AG04449 (cell line): ENCODE data around the gene TEX261.
"Not testable (repeated sequence)": the region's sequence is repeated elsewhere in the genome, so short reads cannot be mapped to it uniquely, and the experiment has no call there.

Source experiments
- CTCF ChIA-PET: fragments of 350-600 bp; formaldehyde crosslinking; extraction: SDS; loops from one replicate; lab custom pipeline; 2021; ENCODE audit warnings: antibody characterized with exemption; lab: Yijun Ruan, JAX
- POLR2A ChIA-PET: fragments of 400-600, 350-600 bp; formaldehyde crosslinking; extraction: SDS; loops from one replicate; lab custom pipeline; 2020; ENCODE audit warnings: antibody characterized with exemption, inconsistent platforms; lab: Yijun Ruan, JAX
- DNase-seq: peaks from one replicate; pipeline ENCODE4 v3.0.0-alpha.2; 2010; ENCODE audit warnings: low read depth, low spot score
- H3K4me3 ChIP-seq: 2 replicates; pipeline ENCODE4 v1.5.1; 2011; ENCODE audit warnings: low read depth, mild to moderate bottlenecking, control low read depth, low read length
- CTCF ChIP-seq: IDR thresholded peaks from one replicate; pipeline ENCODE4 v1.5.1; 2011; ENCODE audit warnings: mild to moderate bottlenecking, moderate library complexity, low read length, control low read depth, inconsistent platforms; ENCODE audit not compliant: insufficient read depth; ENCODE audit errors: missing control alignments

The TEX261 gene

GRCh38 chr2:71003966-71004755 lies 9.5 kb upstream of the TEX261 start:
- H3K4me3 ChIP-seq, result no peak overlapping the region
- no peak for DNase-seq
- CTCF ChIA-PET, result no interaction called here
- TF ChIP-seq CTCF, result no peak
- POLR2A ChIA-PET, result no interaction called here

GRCh38 chr2:71003396-71003795 lies 8.7 kb upstream of the TEX261 start:
- DNase-seq, result no peak
- POLR2A ChIA-PET, result no interaction called here
- no peak for TF ChIP-seq CTCF
- H3K4me3 ChIP-seq, result no peak overlapping the region
- CTCF ChIA-PET, result interaction anchor here (2.4 to 2.9 kb wide), 3 partner anchors 10 to 132 kb away, joined by 12 to 19 read pairs (median 15); no protein-coding TSS in a partner anchor

GRCh38 chr2:71001981-71002570 lies 7.4 kb upstream of the TEX261 start:
- ChIA-PET CTCF (interaction anchor here (0.7 to 2.9 kb wide), 24 partner anchors 9 to 708 kb away, joined by 3 to 19 read pairs (median 4); partner anchors contain the start of genes NAGK and SNRPG), POLR2A (interaction anchor here (1.6 kb wide), 1 partner anchor 66 kb away, joined by 9 read pairs; the partner anchor contains the start of gene NAGK)
- H3K4me3 ChIP-seq, result no peak overlapping the region
- no peak for DNase-seq
- TF ChIP-seq CTCF, result no peak

- ChIA-PET CTCF (interaction anchor here (0.6 to 2.9 kb wide), 31 partner anchors 9 to 708 kb away, joined by 3 to 19 read pairs (median 4); partner anchors contain the start of genes FAM136A, NAGK and SNRPG), POLR2A (interaction anchor here (0.5 to 1.6 kb wide), 2 partner anchors 17 to 67 kb away, joined by 3 to 9 read pairs; partner anchors contain the start of gene NAGK)
- H3K4me3 ChIP-seq, result no peak overlapping the region
- no peak for TF ChIP-seq CTCF
- no peak for DNase-seq
Measured at GRCh38 chr2:71001592-71001927, 6.9 kb upstream of the TEX261 start.

GRCh38 chr2:71000780-71001591 lies 6.3 kb upstream of the TEX261 start:
- ChIA-PET POLR2A (interaction anchor here (0.5 to 1.6 kb wide), 2 partner anchors 16 to 67 kb away, joined by 3 to 9 read pairs; partner anchors contain the start of gene NAGK), CTCF (interaction anchor here (0.6 to 2.9 kb wide), 29 partner anchors 8 to 699 kb away, joined by 3 to 19 read pairs (median 4); partner anchors contain the start of genes ANKRD53, FAM136A and NAGK)
- H3K4me3 ChIP-seq, result peak overlapping the region; percentile 45
- TF ChIP-seq CTCF, result peak; percentile 94
- no peak for DNase-seq

- DNase-seq, H3K4me3 ChIP-seq, POLR2A ChIA-PET: not testable (repeated sequence)
- CTCF ChIA-PET, result interaction anchor here (0.7 to 1.6 kb wide), 8 partner anchors 9 to 155 kb away, joined by 3 to 6 read pairs (median 3); partner anchors contain the start of genes ANKRD53 and NAGK
Measured at GRCh38 chr2:70999931-71000330, 5.3 kb upstream of the TEX261 start.
